Left lobe of liver (tissue), 2 donors: Measurements from ENCODE around the gene MYL5. TPM values are rescaled to one million over a fixed set of nuclear protein-coding genes. Genes with fewer than 3 reads are reported as not detected.
A peak's percentile ranks its signal among the peaks of the same experiment; 100 is the strongest.
"Not testable (repeated sequence)": the region's sequence is repeated elsewhere in the genome, so short reads cannot be mapped to it uniquely, and the experiment has no call there.

Experiments used
- ATAC-seq: fragments of 200-7000 bp; cut with Tn5 transposase; one replicate; pipeline ENCODE4 v1.9.1; 2020; ENCODE audit warnings: mild to moderate bottlenecking, moderate library complexity
- DNase-seq: peaks from one replicate; pipeline ENCODE4 v3.0.0-alpha.2; 2020; ENCODE audit warnings: low spot score
- total RNA-seq: library from RNA; stranded (reverse); gene quantifications from one replicate; pipeline ENCODE4 v1.2.1, GENCODE V29; 2021
- donor health status: DM: no; HTN: no; CAD: no; lungs with moderate emphysema.
- donor health status: DM: no; HTN: yes; CAD: no.

MYL5 gene
- total RNA-seq, 1 donor from 2014 or later, result 7.4 TPM

- ATAC-seq (no peak), DNase-seq (peak; percentile 52)
These were observed 30.0 kb downstream of the MYL5 start for GRCh38 chr4:704198-704891.

GRCh38 chr4:704971-705277, 30.6 kb downstream of the MYL5 start:
- ATAC-seq, result no peak

GRCh38 chr4:705278-706082, 31.1 kb downstream of the MYL5 start, which contains the start of gene PCGF3:
Gene PCGF3 (plus strand): TSS chr4:705832. CDS start chr4:733681, 27,849 bp downstream.
- peak; percentile 96 for ATAC-seq
- peak; percentile 98 for DNase-seq

More at GRCh38 chr4:704971-705277, 30.6 kb downstream of the MYL5 start:
- no peak for DNase-seq

GRCh38 chr4:706083-706633, 31.8 kb downstream of the MYL5 start:
- ATAC-seq, result not testable (repeated sequence)

GRCh38 chr4:706834-707598, 32.7 kb downstream of the MYL5 start:
- ATAC-seq (no peak), DNase-seq (no peak)

More at GRCh38 chr4:706083-706633, 31.8 kb downstream of the MYL5 start:
- DNase-seq, result not testable (repeated sequence)

GRCh38 chr4:707929-708630, 33.7 kb downstream of the MYL5 start:
- no peak for ATAC-seq
- no peak for DNase-seq

GRCh38 chr4:708631-708933, 34.2 kb downstream of the MYL5 start:
- DNase-seq (no peak), ATAC-seq (no peak)

GRCh38 chr4:709348-709747, 35.0 kb downstream of the MYL5 start:
- no peak for ATAC-seq
- no peak for DNase-seq

GRCh38 chr4:710116-710515, 35.8 kb downstream of the MYL5 start:
- no peak for ATAC-seq

GRCh38 chr4:710916-711315, 36.6 kb downstream of the MYL5 start:
- no peak for DNase-seq

More at GRCh38 chr4:710116-710515, 35.8 kb downstream of the MYL5 start:
- DNase-seq, result no peak

GRCh38 chr4:712093-712492, 37.8 kb downstream of the MYL5 start:
- DNase-seq (no peak), ATAC-seq (no peak)

More at GRCh38 chr4:710916-711315, 36.6 kb downstream of the MYL5 start:
- ATAC-seq, result peak; percentile 15

GRCh38 chr4:712916-713632, 38.7 kb downstream of the MYL5 start:
- ATAC-seq (no peak), DNase-seq (no peak)

GRCh38 chr4:714087-714486, 39.7 kb downstream of the MYL5 start:
- DNase-seq, result no peak
- no peak for ATAC-seq

- ATAC-seq (no peak), DNase-seq (no peak)
These were observed 43.4 kb downstream of the MYL5 start for GRCh38 chr4:717601-718320.

- no peak for DNase-seq
- no peak for ATAC-seq
These were observed 44.1 kb downstream of the MYL5 start for GRCh38 chr4:718460-718859.

GRCh38 chr4:720111-720860, 45.9 kb downstream of the MYL5 start:
- ATAC-seq, result no peak
- no peak for DNase-seq

GRCh38 chr4:721261-722168, 47.2 kb downstream of the MYL5 start:
- DNase-seq, result no peak
- peak; percentile 53 for ATAC-seq
